HG02840 (cell line): ENCODE measurements around the gene PTPRE.

Source experiments
- ATAC-seq: cut with Tn5 transposase; IDR thresholded peaks from one replicate; pipeline ENCODE4 v1.9.1; 2021; ENCODE audit warnings: mild to moderate bottlenecking, moderate library complexity, moderate number of reproducible peaks; ENCODE audit not compliant: unreplicated experiment, low FRiP score

Gene PTPRE

GRCh38 chr10:127907411-127908105 is 655 bp downstream of the PTPRE start:
- no peak for ATAC-seq

GRCh38 chr10:127908106-127908958 is 1.4 kb downstream of the PTPRE start:
- ATAC-seq, result no peak

- no peak for ATAC-seq
Observed at GRCh38 chr10:127908959-127909267, 2.0 kb downstream of the PTPRE start.

DNA sequence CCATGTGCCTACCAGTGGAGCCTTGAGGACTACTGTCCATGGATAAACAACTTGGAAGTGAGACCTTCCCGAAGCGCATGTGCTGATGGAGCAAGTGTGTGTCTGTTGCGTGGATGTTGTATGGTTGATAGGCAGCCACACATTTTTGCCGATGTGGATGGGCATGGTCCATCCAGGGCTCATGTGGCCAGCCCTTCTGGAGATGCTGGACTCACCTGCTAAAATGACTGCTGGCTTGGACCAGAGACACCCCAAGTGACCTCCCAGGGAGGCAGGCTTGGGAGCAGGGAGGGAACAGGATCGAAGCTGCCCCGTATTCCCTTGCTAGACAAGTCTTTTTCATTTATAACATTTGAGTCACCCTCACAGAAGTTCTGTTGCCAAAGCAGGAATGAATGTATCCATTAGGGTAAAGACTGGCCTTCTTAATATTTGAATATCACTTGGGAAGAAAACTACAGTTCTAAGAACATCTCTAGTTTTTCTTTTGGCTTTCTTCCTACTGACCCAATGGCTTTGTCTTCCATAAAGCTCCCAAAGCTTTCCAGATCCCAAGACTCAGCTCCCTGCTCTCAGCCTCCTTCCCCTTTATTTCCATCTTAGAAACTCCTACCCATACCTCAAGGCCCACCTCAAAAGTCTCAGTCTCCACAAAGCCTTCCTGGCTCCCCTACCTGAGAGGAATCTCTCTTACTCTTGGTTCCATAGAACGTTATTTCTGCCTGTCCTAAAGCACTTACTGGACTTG is 3.0 kb downstream of the PTPRE start:
- no peak for ATAC-seq

- no peak for ATAC-seq
Observed at GRCh38 chr10:127910464-127910770, 3.5 kb downstream of the PTPRE start.

- ATAC-seq, result no peak
Observed at GRCh38 chr10:127911218-127911866, 4.4 kb downstream of the PTPRE start.

DNA sequence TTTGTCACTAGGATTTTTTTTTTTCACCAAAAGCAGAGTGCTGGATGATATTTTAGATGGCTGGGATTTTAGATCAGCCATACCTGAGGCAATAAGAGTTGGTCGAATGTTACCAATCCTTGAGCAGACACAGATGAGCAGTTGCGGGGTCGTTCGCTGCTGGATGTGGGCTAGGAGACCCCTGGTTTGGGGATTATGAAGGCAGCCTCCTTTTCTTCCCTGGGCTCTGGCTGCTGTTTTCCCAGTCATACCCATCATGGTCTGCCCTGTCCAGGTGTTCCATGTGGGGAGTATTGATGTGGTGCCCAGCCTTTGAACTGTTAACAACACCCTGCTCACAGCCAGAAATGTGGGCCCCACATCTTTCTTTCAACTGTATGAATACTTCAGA is 5.0 kb downstream of the PTPRE start:
- ATAC-seq, result no peak

- no peak for ATAC-seq
Observed at GRCh38 chr10:127912607-127913367, 5.9 kb downstream of the PTPRE start.

GRCh38 chr10:127913368-127913759 is 6.5 kb downstream of the PTPRE start:
- no peak for ATAC-seq

GRCh38 chr10:127915324-127915723 is 8.4 kb downstream of the PTPRE start:
- ATAC-seq, result no peak

DNA sequence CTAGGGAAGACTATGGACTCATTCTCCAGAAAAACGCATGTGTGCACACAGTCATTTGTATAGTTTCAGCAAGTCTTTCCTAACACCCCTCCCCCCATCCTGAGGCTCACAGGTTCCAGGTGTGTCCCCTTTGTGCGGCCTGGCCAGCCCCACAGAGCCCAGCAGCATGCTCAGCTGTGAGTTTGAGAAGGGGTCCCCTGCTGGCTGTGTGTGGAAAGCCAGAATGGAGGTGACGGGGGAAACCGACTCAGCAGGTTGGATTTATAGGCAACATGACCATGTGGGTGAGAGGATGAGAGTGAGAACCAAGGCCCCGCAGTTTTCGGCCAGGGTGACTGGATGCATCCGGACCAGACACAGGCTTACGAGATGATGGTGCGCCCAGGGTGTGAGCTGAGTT is 9.9 kb downstream of the PTPRE start:
- ATAC-seq, result no peak

DNA sequence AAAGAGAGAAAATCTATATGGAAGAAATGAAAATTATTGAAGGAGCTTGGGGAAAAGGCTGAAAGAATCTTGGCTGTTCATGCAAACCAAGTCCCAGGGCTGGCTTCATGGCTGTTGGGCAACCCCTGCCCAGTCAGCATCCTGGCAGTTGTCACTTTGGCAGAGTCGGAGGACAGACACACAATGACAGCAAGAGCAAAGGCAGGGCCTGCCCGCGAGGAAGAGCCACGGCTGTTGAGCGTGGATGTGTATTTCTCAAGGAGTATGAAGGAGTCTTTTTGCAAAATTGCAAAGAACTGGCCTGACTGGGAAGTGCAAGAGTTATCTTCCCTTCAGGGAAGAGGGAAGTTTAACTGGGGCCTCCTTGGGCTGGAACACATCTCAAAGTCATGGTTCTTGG is 11.7 kb downstream of the PTPRE start:
- ATAC-seq, result no peak

DNA sequence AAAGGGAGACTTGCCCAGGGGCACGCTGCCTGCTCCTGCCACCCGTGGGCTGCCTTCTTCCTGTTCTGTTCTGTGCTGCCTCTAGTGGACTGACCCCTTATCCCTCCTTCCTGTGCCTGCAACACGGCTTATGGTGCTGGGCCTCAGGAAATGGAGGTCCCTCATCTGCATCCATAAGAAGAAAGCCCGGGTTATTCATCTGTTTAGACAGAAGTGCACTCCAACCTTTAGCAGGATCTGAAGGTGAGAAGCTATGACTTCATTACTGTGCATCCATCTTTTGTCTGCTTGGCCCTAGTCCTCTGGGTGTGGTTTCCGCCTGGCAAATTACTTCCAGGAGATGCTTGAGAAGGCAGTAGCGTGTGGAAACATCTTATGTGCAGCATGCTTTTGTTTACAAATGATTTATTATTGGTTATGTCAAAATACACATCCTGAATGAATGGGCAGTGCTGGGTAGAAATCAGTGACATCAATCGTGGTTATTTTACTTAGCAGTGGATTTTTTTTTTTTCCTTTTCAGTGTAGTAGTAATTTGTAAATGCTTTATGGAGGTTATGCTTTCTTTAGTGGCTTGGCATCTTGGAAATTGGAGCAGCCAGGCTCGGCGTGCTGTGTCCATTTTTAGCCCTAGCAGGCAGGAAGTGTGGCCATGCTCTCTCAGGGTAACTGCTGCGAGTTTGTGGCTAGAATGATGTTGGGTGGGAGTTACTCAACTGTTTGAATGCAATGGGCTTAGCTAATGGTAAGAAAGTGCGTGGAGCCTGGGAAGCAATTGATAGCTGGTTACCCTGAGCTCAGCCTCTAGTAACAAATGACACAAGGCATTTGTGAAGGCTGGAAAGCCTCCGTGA is 12.7 kb downstream of the PTPRE start:
- no peak for ATAC-seq

GRCh38 chr10:127920306-127921074 is 13.6 kb downstream of the PTPRE start:
- no peak for ATAC-seq

GRCh38 chr10:127921075-127921752 is 14.3 kb downstream of the PTPRE start:
- no peak for ATAC-seq

- ATAC-seq, result no peak
Observed at GRCh38 chr10:127921753-127922145, 14.8 kb downstream of the PTPRE start.

DNA sequence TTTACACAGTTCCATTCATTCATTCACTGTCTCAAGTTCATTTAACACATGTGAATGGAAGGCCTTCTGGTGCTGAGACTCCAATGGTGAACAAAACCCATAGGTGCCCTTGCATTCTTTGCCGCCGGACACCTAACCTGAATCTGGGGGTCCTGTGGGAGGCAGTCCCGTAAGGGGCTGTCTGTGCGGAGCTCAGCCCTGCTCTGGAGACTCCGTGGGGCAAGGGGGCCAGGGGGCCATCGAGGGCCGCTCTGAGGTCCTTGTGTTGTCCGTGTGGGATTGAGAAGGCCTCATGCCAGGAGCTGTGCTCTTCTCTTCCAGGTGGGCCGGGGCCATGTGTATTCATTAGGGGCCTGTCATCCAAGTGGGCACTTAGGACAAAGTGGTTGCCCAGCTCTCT is 15.3 kb downstream of the PTPRE start:
- no peak for ATAC-seq

- ATAC-seq, result no peak
Observed at GRCh38 chr10:127922675-127923366, 15.9 kb downstream of the PTPRE start.
